ENCODE data around the gene RAB26.
"Not testable (repeated sequence)": the region's sequence is repeated elsewhere in the genome, so short reads cannot be mapped to it uniquely, and the experiment has no call there.

The RAB26 gene

GRCh38 chr16:2117960-2118722, 30.3 kb upstream of the RAB26 start:
- not testable (repeated sequence) for DNase-seq

- DNase-seq, result peak; percentile 20 to 24
These were observed 27.1 kb upstream of the RAB26 start for GRCh38 chr16:2121325-2121724.

- DNase-seq, result no peak
These were observed 26.6 kb upstream of the RAB26 start for GRCh38 chr16:2121853-2122252.

- no peak for DNase-seq
These were observed 26.0 kb upstream of the RAB26 start for GRCh38 chr16:2122429-2122828.

- DNase-seq, result not testable (repeated sequence)
These were observed 25.3 kb upstream of the RAB26 start for GRCh38 chr16:2122934-2123683.

GRCh38 chr16:2123706-2124376, 24.6 kb upstream of the RAB26 start:
- DNase-seq, result not testable (repeated sequence)

GRCh38 chr16:2124377-2124693, 24.1 kb upstream of the RAB26 start:
- DNase-seq, result not testable (repeated sequence)

GRCh38 chr16:2124694-2125444, 23.6 kb upstream of the RAB26 start:
- not testable (repeated sequence) for DNase-seq

GRCh38 chr16:2125609-2126008, 22.8 kb upstream of the RAB26 start:
- not testable (repeated sequence) for DNase-seq

GRCh38 chr16:2126161-2126743, 22.2 kb upstream of the RAB26 start:
- not testable (repeated sequence) for DNase-seq

GRCh38 chr16:2126928-2127556, 21.4 kb upstream of the RAB26 start:
- not testable (repeated sequence) for DNase-seq

GRCh38 chr16:2127630-2128280, 20.7 kb upstream of the RAB26 start:
- DNase-seq, result not testable (repeated sequence)

- DNase-seq, result not testable (repeated sequence)
These were observed 19.2 kb upstream of the RAB26 start for GRCh38 chr16:2129251-2129650.

GRCh38 chr16:2129890-2130447, 18.5 kb upstream of the RAB26 start:
- DNase-seq, result not testable (repeated sequence)

GRCh38 chr16:2133797-2134196, 14.6 kb upstream of the RAB26 start:
- not testable (repeated sequence) for DNase-seq

- DNase-seq, result not testable (repeated sequence)
These were observed 13.4 kb upstream of the RAB26 start for GRCh38 chr16:2135071-2135470.

GRCh38 chr16:2135770-2136490, 12.5 kb upstream of the RAB26 start, which contains the start of gene PKD1:
PKD1 (minus strand) TSS chr16:2135898; CDS start chr16:2135689, 209 bp downstream.
- DNase-seq, result peak; percentile 96 to 97

- no peak for DNase-seq
These were observed 5.2 kb upstream of the RAB26 start for GRCh38 chr16:2142942-2143877.

- DNase-seq, result no peak
These were observed 4.4 kb upstream of the RAB26 start for GRCh38 chr16:2143878-2144485.
